Measurements from ENCODE around the gene TMA7B. TPM values are rescaled to one million over a fixed set of nuclear protein-coding genes. Genes with fewer than 3 reads are reported as not detected.

The TMA7B gene
- total RNA-seq, 2 donors from 2014 or later: 4.6 TPM; not detected in 1

DNA sequence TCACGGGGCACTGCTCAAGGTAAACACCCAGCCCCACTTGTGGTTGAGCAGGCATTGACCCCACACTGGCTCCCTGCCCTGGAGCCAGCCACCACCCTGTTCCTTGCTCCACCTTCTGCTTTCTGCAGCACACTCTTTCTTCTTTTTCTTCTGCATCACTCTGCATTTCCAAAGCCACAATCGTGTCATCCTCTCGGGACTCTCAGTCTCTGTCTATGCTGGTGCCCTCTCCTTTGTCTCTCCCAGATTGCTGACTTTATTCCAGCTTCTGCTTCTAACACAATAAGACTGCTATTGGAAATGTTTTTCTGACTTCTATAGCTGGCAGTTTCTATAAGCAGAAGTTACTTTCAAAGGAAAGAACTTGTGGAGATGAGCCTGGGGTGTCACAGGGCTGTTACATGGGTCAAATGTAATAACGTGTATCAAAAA is 44.9 kb upstream of the TMA7B start:
- TF ChIP-seq, protein P1, sequence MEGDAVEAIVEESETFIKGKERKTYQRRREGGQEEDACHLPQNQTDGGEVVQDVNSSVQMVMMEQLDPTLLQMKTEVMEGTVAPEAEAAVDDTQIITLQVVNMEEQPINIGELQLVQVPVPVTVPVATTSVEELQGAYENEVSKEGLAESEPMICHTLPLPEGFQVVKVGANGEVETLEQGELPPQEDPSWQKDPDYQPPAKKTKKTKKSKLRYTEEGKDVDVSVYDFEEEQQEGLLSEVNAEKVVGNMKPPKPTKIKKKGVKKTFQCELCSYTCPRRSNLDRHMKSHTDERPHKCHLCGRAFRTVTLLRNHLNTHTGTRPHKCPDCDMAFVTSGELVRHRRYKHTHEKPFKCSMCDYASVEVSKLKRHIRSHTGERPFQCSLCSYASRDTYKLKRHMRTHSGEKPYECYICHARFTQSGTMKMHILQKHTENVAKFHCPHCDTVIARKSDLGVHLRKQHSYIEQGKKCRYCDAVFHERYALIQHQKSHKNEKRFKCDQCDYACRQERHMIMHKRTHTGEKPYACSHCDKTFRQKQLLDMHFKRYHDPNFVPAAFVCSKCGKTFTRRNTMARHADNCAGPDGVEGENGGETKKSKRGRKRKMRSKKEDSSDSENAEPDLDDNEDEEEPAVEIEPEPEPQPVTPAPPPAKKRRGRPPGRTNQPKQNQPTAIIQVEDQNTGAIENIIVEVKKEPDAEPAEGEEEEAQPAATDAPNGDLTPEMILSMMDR (IDR thresholded peaks at IDR 0.05): no peak
- DNase-seq (ENCODE audit: low spot score): no peak
- Histone ChIP-seq H3K9me3 (no peaks in the 10 kb centered on the region), H3K4me1 (ENCODE audit: control insufficient read depth in 1 of 2, low read depth in 2 of 2) (peaks cover 0 to 5% of the 10 kb centered on the region in 2 donors), H3K4me3 (no peak overlapping the region), H3K27me3 (replicated peaks; ENCODE audit: insufficient read depth) (no peaks in the 10 kb centered on the region), H3K27ac (no peak overlapping the region), H3K36me3 (no peaks in the 10 kb centered on the region)
- no peak for ATAC-seq (ENCODE audit: insufficient number of reproducible peaks, low FRiP score, low read depth)

GRCh38 chr22:39916496-39916895 is 43.7 kb upstream of the TMA7B start:
- Histone ChIP-seq H3K9me3 (no peaks in the 10 kb centered on the region), H3K36me3 (no peaks in the 10 kb centered on the region), H3K4me1 (ENCODE audit: control insufficient read depth in 1 of 2, low read depth in 2 of 2) (peaks cover 0 to 5% of the 10 kb centered on the region in 2 donors), H3K27me3 (replicated peaks; ENCODE audit: insufficient read depth) (no peaks in the 10 kb centered on the region), H3K4me3 (no peak overlapping the region), H3K27ac (no peak overlapping the region)
- no peak for DNase-seq (ENCODE audit: low spot score)
- no peak for ATAC-seq (ENCODE audit: insufficient number of reproducible peaks, low FRiP score, low read depth)
- TF ChIP-seq, protein P1 (IDR thresholded peaks at IDR 0.05): no peak

GRCh38 chr22:39917197-39917643 is 43.0 kb upstream of the TMA7B start:
- Histone ChIP-seq H3K4me3 (no peak overlapping the region), H3K27ac (no peak overlapping the region), H3K4me1 (ENCODE audit: control insufficient read depth in 1 of 2, low read depth in 2 of 2) (peaks cover 0 to 5% of the 10 kb centered on the region in 2 donors), H3K27me3 (replicated peaks; ENCODE audit: insufficient read depth) (no peaks in the 10 kb centered on the region), H3K36me3 (no peaks in the 10 kb centered on the region), H3K9me3 (no peaks in the 10 kb centered on the region)
- no peak for DNase-seq (ENCODE audit: low spot score)
- TF ChIP-seq, protein P1 (IDR thresholded peaks at IDR 0.05): no peak
- ATAC-seq (ENCODE audit: insufficient number of reproducible peaks, low FRiP score, low read depth): no peak

DNA sequence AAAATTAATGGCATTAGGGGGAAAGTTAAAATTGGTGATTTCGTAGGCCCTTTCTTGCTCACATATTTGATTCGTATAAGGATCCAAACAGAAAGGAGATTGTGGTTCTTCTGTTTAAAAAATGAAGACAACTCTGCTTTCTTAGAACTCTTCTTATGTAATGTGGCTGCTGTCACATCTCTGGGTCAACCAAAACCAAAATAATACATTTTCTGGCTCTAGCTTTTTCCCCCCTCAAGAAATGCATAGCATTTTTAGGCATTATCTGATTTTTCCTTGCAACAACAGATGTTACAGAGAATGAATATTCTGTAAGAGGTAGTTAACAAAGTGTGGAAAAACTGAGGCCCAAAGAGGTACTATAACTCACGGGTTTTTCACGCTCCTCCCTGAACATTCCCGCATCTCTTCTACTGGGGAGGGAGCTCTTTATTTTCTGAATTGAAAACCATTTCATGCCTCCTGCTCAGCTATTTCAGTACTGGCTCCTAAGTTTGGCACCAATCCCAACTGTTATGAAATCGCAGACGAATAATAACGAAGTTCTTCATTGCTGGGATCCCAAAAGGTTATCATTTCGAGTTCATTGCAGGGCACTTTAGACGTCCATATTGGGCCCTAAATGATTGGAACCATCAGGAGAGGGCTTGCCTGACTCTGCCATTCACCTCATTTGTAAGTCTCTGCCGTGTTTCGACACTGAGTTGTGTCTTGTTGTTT is 42.3 kb upstream of the TMA7B start:
- ATAC-seq (ENCODE audit: insufficient number of reproducible peaks, low FRiP score, low read depth): no peak
- no peaks in the 10 kb centered on the region for H3K27me3 ChIP-seq (replicated peaks; ENCODE audit: insufficient read depth)
- no peak overlapping the region for H3K4me3 ChIP-seq
- DNase-seq (ENCODE audit: low spot score): no peak
- no peaks in the 10 kb centered on the region for H3K9me3 ChIP-seq
- H3K4me1 ChIP-seq (ENCODE audit: control insufficient read depth in 1 of 2, low read depth in 2 of 2): peaks cover 0 to 5% of the 10 kb centered on the region in 2 donors
- H3K27ac ChIP-seq: no peak overlapping the region
- TF ChIP-seq, protein P1 (IDR thresholded peaks at IDR 0.05): no peak
- H3K36me3 ChIP-seq: no peaks in the 10 kb centered on the region

GRCh38 chr22:39920134-39920743 is 40.0 kb upstream of the TMA7B start:
- Histone ChIP-seq H3K4me1 (ENCODE audit: control insufficient read depth in 1 of 2, low read depth in 2 of 2) (peaks cover 0 to 5% of the 10 kb centered on the region in 2 donors), H3K27ac (no peak overlapping the region), H3K36me3 (no peaks in the 10 kb centered on the region), H3K4me3 (no peak overlapping the region), H3K27me3 (replicated peaks; ENCODE audit: insufficient read depth) (no peaks in the 10 kb centered on the region), H3K9me3 (no peaks in the 10 kb centered on the region)
- DNase-seq (ENCODE audit: low spot score) (no peak), ATAC-seq (ENCODE audit: insufficient number of reproducible peaks, low FRiP score, low read depth) (no peak)
- TF ChIP-seq, protein P1 (IDR thresholded peaks at IDR 0.05): no peak
